AG20443 (cell line): ENCODE measurements around the gene FOXJ1.

ENCODE experiments used
- DNase-seq: peaks from one replicate; pipeline ENCODE4 v3.0.0; 2012; ENCODE audit warnings: low spot score, mixed read lengths

FOXJ1 gene

DNA sequence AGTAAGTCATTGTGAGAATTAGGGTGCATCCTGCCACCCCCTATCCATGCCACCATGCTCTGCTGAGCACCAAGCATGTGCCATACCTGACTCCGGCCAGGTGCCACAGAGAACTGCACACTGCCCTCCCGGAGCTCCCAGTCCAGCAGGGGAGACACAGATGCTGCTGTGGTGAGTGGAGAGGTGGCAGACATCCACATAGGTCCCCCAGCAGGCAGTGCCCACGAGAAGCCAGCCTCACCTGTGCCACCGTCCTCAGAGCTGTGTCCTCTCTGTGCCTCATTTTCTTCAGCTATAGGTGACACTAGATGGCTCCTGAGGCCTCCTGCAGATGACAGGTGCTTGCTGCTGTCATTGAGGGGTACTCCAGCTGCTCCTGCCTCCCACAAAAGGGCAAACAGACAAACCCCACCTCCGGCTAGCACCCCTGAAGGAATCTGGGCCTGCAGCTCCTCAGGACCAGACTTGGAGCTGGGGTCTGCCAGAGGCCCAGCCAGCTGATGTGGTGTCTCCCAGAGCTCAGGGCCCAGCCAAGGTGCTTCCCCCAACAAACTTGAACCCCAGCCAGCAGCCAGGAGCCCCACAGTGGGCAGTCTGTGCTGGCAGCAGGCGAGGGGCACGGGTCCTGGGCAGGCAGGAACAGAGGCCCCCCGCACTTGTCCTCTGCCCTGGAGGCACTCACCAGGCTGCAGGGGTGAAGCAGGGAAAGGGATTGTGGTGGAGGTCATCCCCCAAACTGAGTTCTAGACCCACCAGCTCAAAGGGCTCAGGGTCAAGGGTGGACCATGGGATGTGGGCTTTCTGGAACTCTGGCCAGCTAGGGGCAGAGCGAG is 17.1 kb downstream of the FOXJ1 start:
- no peak for DNase-seq

DNA sequence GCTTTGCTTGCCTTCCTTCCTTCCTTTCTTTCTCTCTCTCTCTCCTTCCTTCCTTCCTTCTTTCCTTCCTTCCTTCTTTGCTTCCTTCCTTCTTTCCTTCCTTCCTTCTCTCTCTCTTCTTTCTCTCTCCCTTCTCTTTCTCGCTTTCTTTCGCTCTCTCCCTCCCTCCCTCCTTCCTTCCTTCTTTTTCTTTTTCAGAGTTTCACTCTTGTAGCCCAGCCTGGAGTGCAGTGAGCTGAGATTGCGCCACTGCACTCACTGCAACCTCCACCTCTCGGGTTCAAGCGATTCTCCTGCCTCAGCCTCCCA is 17.9 kb downstream of the FOXJ1 start:
- no peak for DNase-seq

DNA sequence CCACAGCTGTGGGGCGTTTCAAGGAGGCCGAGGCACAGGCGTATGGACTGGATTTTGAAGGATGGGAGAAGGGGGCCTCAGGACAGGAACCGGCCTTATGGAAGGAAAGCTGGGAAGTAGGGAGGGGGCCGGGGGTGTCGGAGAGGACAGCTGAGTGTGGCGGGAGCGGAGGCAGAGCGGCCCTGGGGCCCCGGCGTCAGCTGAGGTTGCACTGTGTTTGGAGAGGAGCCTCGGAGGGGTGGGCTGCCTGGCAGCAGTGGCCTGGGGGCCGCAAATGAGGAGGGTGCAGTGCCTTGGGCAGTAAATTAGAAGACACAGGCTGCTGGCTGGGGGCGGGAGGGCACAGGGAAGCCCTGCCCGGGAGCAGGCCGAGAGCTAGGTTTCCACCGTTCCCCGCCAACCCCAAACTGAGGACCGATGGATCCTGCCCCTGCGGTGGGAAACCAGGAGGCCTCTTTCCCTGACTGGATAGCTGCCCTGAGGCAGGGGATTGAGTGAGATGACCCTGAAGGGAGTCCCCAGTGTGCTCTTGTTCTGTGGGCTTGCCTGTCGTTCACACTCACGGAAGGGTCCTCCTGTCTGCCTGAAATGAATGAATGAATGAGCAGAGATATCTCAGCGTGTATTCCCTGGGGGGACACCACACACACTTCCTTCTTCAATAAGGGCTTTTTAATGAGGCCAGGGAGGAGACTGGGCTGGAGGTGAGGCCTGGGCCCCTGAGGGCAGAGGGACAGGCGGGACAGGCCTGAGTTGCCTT is 18.4 kb downstream of the FOXJ1 start:
- DNase-seq, result no peak

DNA sequence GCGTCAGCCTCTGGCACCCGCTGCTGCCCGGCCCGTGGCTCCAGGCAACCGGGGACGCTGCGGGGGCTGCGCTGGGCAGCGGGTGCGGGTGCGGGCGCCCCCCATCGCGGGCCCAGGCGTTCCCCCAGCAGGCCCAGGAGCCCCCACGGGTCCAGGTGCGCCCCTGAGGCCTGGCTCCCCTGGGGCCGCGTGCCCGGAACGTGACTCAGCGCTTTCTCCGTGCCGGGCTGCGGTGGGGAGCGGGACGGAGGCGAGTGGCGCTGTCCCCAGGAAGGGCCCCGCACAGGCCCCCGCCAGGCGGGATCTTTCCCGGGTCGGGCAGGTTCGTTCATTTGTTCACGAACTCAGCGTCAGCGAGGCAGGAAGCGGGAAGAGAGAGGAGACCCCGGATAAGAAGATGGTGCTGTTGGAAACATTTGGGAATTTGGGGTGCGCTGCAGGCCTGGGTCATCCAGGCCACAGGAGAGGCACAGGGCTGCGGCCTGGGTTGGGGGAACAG is 19.1 kb downstream of the FOXJ1 start:
- peak; percentile 61 for DNase-seq

GRCh38 chr17:76120658-76121008 is 20.4 kb downstream of the FOXJ1 start:
- DNase-seq, result no peak

DNA sequence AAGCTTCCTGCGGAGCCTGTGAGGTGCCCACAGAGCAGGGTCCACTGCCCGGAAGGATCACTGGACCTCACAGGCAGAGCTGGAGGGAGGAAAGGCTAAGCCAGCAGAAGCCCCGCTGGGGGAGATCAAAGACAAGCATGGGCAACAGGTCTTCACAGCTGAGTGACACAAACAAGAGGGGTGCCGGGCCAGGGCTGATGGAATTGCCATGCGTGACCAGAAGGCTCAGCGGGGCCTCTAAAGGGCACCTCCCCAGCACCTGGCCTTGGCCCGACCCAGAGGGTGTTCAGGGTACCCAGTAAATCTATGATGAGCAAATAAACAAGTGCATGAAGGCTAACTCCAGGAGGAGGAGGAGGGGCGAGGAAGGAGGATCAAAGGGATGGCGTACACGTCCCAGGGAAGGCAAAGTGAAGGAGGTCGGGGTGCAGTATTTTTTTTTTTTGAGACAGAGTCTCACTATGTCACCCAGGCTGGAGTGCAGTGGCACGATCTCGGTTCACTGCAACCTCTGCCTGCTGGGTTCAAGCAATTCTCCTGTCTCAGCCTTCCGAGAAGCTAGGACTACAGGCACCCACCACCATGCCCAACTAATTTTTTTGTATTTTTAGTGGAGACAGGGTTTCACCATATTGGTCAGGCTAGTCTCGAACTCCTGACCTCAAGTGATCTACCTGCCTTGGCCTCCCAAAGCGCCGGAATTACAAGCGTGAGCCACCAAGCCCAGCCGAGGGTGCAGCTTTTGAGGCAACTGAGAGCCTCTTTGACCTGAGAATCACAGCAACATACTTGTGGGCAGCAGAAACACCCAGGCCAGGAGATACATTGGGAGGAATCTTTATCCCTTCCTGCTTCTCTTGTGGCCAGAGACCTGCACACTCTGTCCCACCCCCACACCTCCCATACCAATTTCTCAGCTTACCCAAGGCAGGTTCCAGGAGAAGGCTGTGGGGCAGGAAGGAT is 21.4 kb downstream of the FOXJ1 start:
- no peak for DNase-seq

GRCh38 chr17:76115138-76115754 is 25.8 kb downstream of the FOXJ1 start:
- no peak for DNase-seq

- DNase-seq, result no peak
Measured at GRCh38 chr17:76111956-76112355, 29.1 kb downstream of the FOXJ1 start.

GRCh38 chr17:76107509-76107908 is 33.5 kb downstream of the FOXJ1 start:
- no peak for DNase-seq

- DNase-seq, result no peak
Measured at GRCh38 chr17:76106703-76107102, 34.3 kb downstream of the FOXJ1 start.

- no peak for DNase-seq
Measured at GRCh38 chr17:76104896-76105231, 36.2 kb downstream of the FOXJ1 start.

GRCh38 chr17:76104140-76104895 is 36.7 kb downstream of the FOXJ1 start:
- no peak for DNase-seq

- peak; percentile 100 for DNase-seq
Measured at GRCh38 chr17:76103274-76104139, 37.5 kb downstream of the FOXJ1 start, which contains the start of gene EXOC7. EXOC7 (minus strand) TSS chr17:76103787; CDS start chr17:76103692, 95 bp downstream.

- DNase-seq, result no peak
Measured at GRCh38 chr17:76102944-76103273, 38.1 kb downstream of the FOXJ1 start.

DNA sequence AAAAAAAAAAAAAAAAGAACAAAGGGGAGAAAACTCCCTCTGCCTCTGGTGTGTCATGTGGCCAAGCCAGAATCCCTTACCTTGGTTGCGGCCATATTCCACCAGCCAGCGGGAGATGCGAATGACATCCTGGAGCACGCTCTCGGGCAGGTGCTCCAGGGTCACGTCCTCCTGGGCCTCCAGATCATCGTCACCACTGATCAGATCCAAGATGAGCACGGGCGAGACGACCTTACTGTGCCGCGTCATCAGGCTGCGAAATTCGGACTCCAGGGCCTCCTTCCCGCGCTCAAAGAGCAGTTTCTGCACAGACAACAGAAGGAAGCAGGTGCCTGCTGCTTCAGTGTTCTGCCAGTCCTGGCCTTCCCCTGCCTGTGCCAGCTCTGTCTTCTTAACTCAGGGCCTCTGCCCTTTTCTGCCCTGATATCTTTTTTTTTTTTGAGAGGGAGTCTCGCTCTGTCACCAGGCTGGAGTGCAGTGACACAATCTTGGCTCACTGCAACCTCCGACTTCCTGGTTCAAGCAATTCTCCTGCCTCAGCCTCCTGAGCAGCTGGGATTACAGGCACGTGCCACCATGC is 43.2 kb downstream of the FOXJ1 start:
- DNase-seq, result no peak

- DNase-seq, result no peak
Measured at GRCh38 chr17:76095943-76096342, 45.1 kb downstream of the FOXJ1 start.

DNA sequence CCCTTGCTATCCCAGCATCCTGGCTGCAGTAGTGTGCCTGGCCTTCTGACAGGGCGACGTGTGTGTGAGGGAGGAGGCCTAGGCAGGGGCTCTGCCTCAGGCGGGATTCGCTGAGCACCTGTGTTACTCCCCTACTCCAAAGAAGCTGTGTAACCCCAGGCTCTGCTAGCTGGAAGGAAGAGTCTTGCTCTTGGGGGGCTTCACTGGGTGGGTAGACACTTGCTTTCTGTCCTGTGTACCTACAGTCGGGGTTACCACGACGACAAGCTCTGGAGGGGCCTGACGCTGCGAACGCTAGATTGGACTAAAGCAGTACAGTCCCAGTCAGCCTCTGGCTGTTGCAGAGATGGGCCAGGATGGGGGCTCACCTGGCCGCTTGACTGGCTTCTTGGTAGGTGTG is 47.0 kb downstream of the FOXJ1 start:
- DNase-seq, result no peak

- DNase-seq, result peak; percentile 2
Measured at GRCh38 chr17:76092526-76093413, 48.3 kb downstream of the FOXJ1 start.
